ENCODE measurements around the gene MS4A4E.
"Not testable (repeated sequence)": the region's sequence is repeated elsewhere in the genome, so short reads cannot be mapped to it uniquely, and the experiment has no call there.

Gene MS4A4E

DNA sequence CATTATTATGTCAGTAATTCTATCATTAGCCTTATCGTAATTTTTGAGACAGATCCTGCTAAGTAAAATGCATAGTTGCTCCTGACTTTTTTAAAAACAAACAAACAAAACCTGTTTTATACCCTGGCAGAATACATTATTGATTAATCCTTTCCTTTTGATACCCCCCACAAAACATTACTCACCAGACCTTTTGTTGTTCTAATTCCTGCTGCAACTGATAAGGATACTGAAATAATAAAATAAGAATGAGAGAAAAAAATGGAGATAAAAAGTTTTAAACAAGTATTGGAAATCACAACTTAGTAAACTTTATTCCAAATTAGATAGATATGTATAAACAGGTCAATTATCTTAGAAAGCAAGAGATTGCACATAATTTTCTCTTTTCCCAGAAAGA is 28.6 kb downstream of the MS4A4E start:
- DNase-seq, result no peak

DNA sequence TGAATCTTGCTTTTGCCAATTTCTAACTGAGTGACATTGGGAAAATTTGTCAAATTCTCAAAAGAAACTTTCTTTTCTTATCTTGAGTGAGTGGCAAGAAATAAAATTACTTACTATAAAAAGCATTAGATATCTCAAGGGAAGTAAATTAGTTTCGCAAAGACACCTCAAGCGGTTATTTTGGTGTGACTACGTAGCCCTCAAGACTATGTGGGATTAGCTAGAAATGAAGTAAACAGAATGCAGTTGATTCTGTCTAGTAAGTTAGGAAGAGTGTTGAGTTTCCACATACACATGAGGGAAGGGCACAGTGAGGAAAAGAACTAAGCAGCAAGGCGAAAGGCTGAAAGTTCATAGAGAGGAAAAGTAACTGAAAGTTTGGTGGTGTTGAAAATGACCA is 31.7 kb downstream of the MS4A4E start:
- DNase-seq, result no peak

DNA sequence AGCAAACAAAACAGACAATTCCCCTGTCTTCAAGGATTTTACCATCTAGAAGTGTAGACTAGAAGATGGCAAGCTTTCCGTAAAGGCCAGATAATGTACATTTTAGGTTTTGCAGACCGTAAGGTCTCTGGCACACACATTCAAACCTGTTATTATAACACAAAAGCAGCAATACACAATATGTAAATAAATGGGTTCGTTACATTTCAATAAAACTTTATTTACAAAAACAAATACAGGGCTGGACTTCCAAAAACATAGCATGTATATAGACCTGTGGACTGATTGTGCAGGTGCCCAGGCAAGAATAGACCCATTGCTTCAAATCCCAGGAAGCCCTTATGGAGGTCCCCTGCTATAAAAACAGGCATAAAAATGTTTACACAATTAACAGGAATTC is 33.0 kb downstream of the MS4A4E start:
- DNase-seq, result no peak

DNA sequence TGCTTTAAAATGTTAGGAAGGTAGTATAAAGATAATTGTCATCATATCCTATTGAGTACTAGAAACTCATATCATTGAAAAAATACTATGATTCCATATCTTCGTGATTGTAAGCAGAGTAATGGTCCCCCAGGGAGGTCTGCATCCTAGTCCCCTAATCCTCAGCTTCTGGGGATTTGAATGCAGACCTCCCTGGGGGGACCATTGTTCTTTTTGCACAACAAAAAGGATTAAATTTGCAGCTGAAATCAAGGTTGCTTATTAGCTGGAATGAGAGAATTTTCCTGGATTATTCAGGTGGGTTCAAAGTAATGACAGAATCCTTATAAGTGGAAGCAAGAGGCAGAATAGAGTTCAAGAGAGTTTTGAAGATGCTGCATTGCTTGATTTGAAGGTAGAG is 34.0 kb downstream of the MS4A4E start:
- no peak for DNase-seq

DNA sequence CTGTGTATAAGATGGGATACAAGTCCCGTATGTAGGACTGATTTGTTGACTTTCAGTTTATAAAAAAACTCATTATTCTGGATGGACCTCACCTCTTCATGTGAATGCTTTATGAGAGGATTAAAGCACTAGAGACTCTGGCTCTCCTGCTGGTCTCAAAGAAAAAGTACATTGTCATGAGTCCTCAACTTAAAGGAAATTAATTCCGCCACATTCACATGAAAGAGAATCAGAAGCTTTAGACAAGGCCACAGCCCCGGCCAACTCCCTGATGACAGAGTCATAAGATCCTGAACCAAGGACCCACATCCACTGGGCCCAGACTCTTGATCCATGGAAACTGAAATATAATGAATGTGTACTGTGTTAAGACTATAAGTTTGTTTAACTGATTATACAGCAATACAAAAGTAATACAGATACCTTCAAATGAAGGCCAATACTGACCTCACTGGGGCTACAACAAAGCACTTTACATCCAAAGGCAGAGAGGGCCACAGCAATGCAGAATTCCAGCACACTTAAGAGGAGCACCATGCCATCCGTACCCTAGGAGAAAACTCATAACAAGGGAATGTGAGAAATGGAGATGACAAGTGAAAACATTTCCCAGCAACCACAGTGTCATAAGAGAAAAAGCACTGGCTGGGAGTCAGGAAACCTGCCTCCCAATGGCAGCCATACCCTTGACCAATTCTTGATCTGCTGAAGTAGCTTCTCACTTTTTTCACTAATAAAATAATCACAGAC is 34.6 kb downstream of the MS4A4E start:
- DNase-seq, result no peak

DNA sequence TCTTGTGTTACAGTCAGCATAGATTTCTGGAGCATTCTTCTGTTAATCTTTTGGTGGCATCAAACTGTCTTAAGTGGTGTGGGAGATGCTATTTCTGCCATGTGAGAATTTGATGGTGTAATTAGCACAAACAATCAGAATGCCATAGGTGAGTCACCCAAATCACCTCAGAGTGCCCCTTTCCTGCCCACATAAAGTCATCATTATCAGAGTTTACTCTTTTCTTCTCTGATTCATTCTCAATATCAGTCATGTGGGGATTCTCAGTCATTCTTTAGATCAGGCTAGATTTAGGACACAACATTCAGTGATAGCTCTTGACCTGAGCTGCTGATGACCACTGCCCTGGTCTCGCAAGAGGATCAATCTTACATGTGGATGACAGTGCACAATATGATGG is 36.3 kb downstream of the MS4A4E start:
- no peak for DNase-seq

DNA sequence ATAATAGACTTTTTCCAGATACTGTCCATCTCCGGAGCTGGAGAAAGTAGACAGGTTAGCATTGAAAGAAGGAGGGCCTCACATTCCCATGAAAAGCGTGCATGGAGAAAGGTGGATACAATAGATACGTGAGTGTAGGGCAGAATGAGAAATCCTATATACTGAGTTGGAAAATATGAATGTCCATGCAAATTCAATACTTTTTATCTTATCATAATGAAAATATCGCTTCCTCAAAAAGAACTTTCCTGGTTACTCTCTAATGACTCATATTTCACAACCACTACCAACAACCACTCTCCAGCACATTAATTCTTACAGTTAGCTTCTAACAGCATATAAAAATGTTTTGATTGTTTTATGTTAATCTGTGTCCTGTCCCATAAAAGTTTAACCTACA is 38.0 kb downstream of the MS4A4E start:
- no peak for DNase-seq

DNA sequence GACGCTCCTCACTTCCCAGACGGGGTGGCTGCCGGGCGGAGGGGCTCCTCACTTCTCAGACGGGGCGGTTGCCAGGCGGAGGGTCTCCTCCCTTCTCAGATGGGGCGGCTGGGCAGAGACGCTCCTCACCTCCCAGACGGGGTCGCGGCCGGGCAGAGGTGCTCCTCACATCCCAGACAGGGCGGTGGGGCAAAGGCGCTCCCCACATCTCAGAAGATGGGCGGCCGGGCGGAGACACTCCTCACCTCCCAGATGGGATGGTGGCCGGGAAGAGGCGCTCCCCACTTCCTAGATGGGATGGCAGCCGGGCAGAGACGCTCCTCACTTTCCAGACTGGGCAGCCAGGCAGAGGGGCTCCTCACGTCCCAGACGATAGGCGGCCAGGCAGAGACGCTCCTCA is 41.6 kb downstream of the MS4A4E start:
- not testable (repeated sequence) for DNase-seq

DNA sequence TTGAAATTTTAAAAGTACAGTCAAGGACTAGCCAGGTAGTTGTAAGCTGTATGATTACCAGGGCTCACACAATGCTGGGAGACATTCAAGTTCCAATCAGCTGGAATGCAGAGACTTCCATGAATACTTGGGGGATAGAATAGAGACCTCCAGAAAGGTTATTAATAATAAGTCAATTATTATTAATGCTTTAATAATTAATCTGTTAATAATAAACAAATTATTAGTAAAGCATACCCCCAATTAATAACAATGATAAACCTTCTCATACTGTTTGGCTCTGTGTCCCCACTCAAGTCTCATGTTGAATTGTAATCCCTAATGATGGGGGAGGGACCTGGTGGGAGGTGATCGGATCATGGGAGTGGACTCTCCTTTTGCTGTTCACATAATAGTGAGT is 45.5 kb downstream of the MS4A4E start:
- DNase-seq, result no peak

DNA sequence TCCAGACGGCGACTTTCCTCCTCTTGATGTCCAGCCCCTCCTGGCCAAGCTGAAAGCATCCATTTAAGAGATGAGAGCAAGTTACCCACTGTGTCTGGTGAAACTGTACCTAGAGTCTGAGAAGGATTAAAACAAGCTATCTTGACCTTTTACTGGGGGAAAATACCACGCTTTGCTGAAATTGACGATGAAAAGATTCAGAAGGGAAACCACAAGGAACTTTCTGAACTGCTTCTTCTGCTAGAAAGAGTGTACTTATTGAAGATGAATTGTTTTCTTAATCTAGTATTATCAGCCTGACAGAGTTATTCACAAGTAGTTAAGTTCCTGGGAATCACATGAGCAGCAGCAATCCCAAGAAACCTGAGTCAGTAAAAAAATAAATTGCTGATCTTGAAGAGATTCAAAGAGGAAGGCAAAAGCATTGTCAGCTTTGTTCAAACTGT is 47.0 kb downstream of the MS4A4E start:
- DNase-seq, result no peak

DNA sequence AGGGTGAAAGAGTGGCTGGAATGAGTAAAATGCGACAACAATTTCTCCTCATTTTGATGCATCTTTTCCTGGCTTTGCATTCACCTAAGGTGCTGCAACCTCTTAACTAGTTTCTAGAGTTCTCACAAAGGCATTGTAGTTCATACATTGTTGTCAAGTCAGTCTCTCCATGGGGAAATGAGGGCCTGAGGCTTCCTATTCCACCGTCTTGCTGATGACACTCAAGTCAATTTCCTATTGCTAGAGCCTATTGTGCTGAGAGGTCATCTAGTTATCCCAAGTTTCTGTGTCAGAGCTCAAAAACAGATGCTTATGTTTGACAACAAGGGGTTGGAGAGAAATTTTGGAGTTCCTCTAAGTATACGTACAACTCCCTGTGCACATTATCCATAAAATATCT is 48.4 kb downstream of the MS4A4E start:
- no peak for DNase-seq

DNA sequence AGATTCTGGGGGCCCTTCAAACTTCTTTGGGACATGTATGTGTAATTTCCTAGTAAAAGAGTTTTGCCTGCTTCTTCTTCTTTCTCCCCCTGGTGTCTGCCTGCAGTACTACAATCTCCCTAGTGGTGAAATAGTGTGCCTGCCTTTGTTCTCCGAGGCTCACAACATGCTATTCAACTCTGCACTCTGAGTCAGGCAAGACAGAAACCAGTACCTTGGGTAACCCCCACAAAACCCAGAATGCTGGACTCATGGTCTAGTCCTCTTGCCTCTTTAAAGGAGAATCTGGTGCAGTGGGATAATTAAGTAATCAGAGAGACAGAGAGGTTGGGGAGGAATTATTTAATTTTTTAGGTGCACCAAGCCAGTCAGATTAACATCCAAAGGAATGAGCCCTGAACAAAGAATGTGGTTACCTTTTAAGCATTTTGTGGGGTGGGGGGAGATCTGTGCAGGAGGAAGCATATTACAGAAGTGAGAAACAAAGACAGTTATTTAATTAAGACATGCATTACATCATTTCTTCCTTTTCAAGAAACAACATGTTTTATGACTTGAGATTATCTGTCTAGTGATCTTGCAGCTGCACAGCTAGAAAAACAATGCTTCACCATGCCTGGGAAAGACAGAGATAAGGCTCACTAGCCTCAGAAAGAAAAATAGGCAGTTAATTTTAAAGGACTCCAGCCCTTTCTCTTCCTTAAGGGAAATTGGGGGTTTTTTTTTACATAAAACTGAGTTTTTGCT is 49.1 kb downstream of the MS4A4E start:
- DNase-seq, result peak; percentile 1 to 39

DNA sequence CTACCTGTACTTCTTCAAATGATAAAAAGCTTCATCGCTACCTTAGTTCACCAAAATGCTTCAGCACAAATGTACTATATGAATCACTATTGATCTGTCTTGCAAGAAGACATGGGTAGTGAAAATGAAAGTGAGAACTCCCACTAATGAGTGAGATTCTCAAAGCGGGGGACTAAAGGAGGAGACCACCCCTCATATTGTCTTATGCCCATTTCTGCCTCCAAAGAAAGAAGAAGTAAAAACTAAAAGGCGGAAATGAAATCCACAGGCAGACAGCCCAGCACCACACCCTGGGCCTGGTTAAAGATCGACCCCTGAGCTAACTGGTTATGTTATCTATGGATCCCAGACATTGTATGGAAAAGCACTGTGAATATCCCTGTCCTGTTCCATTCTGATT is 50.4 kb downstream of the MS4A4E start:
- not testable (repeated sequence) for DNase-seq

DNA sequence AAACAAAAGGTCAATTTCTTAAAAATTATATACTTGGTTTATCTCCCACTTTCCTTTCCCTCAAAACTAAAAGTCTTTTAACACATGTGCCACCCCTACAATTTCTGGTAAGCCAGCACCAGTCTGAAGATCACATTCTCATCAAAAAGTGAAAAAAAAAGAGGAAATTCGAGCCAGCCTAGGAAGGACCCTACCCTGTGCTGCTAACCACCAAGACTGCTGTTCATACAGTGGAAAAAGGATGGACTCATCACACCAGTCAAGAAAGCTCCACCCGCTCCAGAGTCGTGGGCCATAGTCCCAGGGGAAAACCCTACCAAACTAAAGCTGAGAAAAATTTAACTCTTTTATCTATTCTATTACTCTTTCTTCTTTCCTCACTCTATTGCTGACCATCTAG is 54.5 kb downstream of the MS4A4E start:
- DNase-seq, result not testable (repeated sequence)

DNA sequence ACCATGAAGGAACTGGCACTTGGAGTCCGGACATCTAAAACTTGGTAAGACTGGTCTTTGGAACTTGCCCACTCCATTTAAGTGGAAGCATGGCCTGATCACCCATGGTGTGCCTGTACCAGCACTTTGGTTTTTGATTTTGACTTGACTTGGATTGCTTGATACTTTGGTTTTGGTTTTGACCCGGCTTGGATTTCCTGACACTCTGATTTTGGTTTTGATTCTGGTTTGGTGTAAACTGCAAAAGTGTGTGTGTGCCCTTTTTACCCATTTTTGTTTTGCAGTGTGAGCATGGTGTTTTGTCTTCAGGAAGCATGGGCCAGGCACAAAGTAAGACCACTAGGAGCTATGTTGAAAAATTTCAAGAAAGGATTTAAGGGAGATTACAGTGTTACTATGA is 56.8 kb downstream of the MS4A4E start:
- DNase-seq, result not testable (repeated sequence)

DNA sequence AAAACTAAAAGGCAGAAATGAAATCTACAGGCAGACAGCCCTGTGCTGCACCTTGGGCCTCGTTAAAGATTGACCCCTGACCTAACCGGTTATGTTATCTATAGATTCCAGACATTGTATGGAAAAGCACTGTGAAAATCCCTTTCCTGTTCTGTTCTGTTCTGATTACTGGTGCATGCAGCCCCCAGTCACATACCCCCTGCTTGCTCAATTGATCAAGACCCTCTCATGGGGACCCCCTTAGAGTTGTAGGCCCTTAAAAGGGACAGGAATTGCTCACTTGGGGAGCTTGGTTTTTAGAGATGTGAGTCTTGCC is 57.5 kb downstream of the MS4A4E start:
- DNase-seq, result not testable (repeated sequence)

DNA sequence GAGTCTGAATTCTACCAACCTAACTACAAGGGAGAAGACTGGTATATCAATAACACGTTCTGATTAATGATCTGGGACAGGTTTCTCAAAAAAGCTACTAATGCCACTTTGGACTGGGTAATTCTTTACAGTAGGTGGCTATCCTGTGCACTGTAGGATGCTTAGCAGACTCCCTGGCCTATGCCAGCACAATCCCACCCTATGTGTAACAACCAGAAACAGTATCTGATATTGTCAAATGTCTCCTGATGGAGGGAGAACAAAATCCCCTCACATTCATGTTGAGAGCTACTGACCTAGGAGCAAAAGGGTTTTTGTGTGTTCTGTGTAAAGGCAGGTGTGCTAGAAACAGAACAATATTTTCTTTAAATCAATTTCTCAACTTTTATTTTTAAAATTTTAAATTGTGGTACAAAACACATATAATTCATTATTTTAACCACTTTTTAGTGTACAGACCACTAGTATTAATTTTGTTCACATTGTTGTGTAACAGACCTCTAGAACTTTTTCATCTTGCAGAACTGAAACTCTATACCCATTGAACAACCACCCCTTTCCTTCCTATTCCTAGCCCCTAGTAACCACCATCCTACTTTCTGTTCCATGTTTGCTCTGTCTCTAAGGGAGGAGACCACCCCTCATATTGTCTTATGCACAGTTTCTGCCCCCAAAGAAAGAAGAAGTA is 58.0 kb downstream of the MS4A4E start:
- DNase-seq, result no peak

DNA sequence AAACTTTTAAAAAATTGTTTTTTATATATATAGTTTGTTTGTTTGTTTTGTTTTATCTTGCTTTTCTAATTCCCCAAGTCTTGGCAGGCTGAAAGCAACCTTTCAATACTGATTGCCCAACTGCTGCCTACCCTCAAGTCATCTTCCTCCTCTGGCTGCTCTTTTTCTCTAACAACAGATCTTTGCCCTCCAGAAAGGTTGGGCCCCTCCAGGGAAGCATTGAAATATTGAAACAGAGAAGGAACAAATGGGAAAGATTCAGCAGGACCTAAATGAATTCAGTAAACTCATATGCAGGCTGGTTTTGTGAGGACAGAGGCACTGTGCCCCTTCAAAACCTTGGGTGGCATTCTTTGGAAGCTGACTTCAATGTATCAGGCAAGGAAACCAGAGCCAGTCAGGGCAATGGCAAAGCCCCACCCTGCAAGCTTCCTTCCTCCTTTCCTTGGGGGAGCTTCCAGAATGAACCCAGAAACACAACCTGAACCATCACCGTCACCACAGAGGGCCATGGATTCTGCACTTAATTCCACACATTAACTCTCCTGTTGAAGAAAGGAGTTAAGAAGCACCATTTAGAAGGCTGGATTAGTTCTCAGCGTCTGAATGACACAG is 59.2 kb downstream of the MS4A4E start:
- no peak for DNase-seq

DNA sequence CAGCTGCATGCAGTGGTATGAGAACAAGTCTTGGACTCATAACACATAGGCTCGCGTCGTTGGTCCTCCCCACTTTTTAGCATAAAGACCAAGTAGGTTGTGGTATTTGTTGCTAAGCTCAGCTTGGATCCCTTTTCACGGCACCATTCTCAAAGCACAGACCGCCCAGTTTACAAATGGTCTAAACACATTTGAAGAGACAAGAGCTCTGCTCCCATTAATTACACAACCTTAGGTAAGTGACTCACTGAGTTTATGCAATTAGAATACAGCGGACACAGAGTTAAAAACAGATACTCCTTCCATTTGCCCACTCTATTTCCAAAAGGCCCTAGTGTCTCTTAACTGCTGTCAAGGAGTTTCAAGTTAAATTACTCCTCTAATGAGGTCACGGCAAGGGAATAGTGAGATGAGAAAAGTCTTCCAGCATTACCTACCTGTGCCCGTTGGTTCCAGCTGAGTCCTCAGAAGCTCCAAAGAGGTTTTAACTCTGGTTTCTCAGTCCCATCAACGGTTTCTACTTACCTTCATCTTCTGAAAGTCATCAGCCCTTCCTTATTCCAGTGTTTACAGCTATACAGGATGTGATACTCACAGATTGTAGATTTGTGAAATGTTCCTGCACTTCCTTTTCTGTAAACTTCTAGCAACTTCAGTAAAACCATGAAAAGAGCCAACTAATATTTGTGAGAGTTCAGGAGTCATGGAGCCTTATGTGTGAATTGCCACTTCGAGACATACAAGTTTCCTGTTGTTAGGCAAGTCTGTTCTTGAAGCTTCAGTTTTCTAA is 60.2 kb downstream of the MS4A4E start, which contains the start of gene MS4A6A:
TSS of gene MS4A6A (minus strand) at position 543 of the 790 bp plus-strand sequence. CDS start 1,356 bp downstream, outside the sequence.
- no peak for DNase-seq

DNA sequence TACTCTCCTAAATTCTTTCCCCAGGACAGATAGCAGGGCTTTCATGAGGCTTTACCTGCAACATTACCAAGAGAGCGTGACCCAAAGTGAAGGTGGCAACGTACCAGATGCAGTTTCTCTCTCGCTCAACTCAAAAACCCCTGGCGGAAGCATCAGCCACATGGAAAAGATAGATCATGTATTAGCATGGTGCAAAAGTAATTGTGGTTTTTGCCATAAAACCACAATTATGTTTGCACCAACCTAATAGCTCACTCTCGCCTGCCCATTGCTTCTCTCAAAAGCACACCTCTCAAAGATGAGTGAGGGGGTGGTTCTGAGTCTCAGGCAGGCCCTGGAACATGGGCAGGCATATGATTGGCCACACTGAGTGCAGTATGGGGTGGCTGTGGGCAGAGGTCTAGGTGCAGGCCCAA is 67.1 kb downstream of the MS4A4E start:
- DNase-seq, result no peak

DNA sequence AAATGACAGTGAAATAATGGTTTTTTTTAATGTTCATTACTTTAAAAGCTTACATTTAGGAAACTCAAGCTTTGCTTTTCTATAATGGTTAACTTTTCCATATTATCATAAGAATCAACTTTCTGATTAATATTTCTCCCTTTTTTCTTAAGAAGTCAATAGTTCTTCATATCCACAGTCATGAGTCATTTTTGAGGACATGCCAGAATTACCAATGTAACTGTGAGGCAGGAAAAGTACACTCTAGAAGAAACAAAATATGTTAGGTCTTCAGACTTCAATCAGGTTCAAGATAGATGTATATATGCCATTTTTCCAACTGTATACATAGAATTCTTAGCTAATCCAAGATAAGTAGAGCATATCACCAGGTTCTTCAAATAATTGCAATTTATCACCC is 70.9 kb downstream of the MS4A4E start:
- DNase-seq, result no peak

DNA sequence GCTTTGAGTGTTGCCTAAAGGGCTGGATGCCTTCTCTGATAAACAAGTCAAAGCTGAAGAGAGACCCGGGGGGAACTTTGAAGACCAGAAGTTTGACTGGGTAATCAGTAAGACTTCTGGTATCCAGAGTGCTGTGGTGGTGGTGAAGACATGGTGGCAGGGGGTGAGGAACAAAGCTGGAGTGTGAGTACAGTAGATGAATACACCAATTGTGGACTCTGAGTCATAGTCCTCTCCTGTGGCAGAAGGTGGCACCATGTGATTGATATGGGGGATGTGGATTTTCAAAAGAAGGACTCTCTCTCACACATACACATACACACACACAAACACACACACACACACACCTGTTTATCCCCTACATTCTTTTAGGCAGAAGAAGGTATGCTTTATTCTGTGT is 72.4 kb downstream of the MS4A4E start:
- DNase-seq, result no peak
